HG03575 (cell line): Measurements from ENCODE around the gene B3GAT1.
"Not testable (repeated sequence)": the region's sequence is repeated elsewhere in the genome, so short reads cannot be mapped to it uniquely, and the experiment has no call there.

ENCODE experiments used
- ATAC-seq: cut with Tn5 transposase; IDR thresholded peaks from one replicate; pipeline ENCODE4 v1.9.1; 2021; ENCODE audit not compliant: unreplicated experiment, insufficient number of reproducible peaks, low FRiP score; ENCODE audit errors: extremely low read depth

B3GAT1 gene, protein sequence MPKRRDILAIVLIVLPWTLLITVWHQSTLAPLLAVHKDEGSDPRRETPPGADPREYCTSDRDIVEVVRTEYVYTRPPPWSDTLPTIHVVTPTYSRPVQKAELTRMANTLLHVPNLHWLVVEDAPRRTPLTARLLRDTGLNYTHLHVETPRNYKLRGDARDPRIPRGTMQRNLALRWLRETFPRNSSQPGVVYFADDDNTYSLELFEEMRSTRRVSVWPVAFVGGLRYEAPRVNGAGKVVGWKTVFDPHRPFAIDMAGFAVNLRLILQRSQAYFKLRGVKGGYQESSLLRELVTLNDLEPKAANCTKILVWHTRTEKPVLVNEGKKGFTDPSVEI

DNA sequence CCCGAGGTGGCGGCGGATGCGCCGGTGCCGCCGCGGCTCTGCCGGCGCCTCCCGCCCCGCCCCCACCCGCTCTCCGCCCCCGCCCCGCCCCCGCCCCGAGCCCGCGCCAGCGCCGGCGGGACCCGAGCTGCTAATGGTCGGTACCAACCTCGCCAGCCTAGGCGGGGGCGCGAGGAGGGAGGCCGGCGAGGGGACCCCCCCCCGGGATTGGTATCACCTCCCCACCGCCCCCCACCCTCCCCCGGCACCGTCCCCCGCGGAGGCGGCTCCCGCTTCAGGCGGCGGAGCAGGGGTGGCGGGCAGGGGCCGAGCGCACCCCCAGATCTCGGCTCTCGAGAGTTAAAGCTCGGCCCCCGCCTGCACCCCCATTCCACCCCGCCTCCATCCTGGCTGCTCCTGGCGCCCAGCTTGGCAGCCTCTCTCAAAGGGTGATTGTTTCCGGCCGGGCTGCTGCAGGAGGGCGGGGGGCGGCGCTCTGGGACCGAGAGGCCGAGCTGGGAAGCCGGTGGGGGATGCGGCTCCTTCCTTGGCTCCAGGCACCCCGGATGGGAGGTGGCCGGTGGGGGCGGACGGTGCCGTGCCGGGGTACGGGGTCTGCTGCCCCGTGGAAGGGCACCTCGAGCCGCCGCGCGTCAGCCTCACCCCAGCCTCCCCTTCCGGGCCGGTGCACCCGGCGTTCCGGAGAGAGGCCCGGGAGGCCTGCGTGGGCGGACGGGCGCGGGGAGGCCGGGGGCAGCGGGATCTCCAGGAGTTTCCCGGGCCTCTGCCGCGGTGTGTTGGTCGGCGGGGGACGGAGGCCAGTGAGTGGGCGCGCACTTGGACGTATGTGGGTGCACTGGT, at the start of gene B3GAT1:
Gene B3GAT1, minus strand, starts transcription at position 40 of the 840 bp plus-strand sequence. CDS start 24,583 bp downstream, outside the sequence.
- no peak for ATAC-seq

- ATAC-seq, result no peak
These were observed 49.6 kb upstream of the B3GAT1 start for GRCh38 chr11:134461621-134462020.

DNA sequence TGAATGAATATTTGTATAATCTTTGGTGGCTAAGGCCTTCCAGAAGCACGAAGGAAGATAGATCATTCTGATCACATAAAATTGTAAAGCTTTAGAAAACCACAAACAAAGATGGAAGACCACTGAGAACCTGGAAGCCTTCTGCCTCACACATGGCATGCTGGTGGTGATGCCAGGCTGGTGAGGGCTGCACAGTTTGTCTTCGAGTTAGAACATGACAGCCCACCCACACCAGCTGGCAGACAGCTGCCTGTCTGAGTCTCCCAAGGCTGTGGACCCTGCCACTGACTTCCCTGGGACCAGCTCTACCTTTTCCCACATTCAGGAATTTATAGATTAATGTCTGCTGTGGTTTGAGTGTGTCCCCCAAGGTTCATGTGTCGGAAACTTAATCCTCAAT, 48.8 kb upstream of the B3GAT1 start:
- no peak for ATAC-seq

- no peak for ATAC-seq
These were observed 48.1 kb upstream of the B3GAT1 start for GRCh38 chr11:134460062-134460561.

DNA sequence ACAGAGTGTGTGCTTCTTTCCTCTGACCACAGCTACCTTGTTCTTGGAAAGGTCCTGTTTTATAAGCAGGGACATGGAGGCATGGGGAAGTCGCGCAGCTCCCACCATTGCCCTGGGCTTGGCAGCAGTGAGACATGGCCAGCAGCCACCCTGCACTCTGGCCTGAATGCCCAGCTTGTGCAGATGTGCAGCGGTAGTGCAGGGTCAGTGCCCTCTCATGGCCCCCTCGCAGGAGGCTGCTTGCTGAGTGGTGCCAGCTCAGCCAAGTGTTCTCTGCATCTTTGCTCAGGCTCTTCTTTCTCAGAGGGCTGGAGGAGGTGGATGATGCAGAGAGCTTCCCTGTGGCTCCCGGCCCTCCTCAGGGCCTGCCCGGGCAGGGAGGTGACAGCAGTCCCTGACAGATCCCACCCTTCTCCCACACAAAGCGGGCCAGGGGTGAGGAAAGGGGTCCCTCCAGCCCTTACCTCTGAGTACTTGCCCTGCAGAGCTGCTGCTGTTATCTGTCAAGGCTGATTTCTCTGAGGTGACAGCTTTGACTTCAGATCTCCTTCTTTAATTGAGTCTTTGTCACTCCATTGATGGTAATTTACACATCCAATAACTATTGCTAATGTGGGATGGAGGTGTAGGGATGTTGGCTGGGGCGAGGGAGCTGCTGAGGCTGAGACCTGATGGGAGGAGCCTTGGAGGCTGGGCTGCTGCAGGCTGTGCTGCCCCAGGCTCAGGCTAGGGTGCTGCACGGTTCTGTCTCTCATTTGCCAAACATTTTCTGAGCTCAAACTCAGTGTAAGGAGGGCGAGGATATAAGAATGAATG, 47.4 kb upstream of the B3GAT1 start:
- ATAC-seq, result no peak

DNA sequence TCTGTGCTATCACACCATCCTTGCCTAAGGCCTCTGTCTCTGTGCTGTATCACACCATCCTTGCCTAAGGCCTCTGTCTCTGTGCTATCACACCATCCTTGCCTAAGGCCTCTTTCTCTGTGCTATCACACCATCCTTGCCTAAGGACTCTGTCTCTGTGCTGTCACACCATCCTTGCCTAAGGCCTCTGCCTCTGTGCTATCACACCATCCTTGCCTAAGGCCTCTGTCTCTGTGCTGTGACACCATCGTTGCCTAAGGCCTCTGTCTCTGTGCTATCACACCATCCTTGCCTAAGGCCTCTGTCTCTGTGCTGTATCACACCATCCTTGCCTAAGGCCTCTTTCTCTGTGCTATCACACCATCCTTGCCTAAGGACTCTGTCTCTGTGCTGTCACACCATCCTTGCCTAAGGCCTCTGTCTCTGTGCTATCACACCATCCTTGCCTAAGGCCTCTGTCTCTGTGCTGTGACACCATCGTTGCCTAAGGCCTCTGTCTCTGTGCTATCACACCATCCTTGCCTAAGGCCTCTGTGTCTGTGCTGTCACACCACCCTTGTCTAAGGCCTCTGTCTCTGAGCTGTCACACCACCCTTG, 45.5 kb upstream of the B3GAT1 start:
- not testable (repeated sequence) for ATAC-seq

DNA sequence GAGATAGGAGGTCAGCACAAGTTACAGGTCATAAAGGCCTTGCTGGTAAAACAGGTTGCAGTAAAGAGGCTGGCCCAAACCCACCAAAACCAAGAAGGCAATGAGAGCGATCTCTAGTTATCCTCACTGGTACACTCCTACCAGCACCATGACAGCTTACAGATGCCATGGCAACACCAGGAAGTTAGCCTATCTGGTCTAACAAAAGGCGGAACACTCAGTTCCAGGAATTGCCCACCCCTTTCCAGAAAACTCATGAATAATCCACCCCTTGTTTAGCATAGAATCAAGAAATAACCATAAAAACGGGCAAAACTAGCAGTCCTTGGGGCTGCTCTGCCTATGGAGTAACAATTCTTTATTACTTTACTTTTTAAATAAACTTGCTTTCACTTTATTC, 43.5 kb upstream of the B3GAT1 start:
- no peak for ATAC-seq

DNA sequence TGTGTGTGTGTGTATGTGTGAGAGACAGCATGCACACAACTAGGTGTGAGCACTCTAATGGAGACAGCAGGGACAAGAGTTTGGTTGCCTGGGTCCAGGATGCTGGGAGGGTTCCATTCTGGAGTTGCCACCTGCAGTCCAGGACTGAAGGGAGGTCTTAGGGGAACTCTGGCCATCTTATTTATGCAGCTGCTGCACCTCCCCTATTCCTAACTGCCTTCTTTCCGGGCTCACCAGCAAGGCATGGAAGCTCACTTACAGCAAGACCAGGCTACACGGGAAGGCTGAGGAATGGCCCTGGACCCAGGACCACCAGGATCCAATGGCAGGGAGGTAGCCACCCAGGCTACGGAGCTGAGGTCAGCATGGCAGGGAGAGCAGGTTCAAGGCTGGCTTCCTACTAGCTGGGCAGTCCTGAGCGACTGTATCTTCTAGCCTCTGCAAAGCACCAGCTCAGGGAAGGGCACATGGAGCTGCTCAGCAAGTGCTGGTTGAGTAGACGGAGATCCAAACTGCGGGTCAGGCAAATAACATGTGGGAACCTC, 42.2 kb upstream of the B3GAT1 start:
- no peak for ATAC-seq

DNA sequence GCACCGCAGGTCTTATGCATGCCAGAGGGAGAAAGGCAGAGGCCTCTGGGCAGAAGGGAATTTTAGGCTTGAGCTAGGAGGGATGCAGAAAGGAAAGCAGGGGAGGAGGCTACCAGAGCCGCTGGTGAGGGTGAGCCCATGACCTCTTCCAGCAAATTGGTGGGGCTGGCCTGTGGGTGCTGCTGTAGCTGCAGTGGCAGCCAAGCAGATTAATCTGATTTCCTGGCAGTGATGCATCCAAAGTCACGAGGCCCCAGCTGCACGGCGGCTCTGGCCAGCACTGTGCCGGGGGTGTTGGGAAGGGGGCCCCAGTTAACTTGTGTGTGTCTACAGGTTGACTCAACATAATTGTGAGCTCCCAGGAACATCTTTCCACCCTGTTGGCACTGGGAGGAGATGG, 41.4 kb upstream of the B3GAT1 start:
- no peak for ATAC-seq

GRCh38 chr11:134452838-134453155, 40.8 kb upstream of the B3GAT1 start:
- ATAC-seq, result no peak

GRCh38 chr11:134452026-134452837, 40.2 kb upstream of the B3GAT1 start:
- no peak for ATAC-seq

GRCh38 chr11:134450186-134450585, 38.1 kb upstream of the B3GAT1 start:
- no peak for ATAC-seq

DNA sequence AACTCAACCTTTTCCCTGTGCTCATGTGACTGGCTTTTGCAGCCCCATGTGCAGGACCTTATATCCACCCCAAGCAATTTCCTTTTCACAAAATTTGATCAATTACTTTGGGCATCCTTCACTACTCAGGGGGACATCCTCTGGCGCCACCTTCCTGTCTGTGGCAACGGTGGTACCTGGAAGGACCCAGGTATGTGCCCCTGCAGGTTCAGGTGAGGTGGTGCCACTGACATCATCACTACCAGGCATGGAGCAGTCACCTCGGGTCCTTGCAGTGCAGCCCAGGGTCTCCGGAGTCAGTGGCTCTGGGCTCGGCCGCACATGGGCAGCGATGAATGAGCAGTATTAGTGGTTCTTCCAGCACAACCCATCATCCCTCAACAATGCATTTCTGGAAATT, 37.7 kb upstream of the B3GAT1 start:
- no peak for ATAC-seq

DNA sequence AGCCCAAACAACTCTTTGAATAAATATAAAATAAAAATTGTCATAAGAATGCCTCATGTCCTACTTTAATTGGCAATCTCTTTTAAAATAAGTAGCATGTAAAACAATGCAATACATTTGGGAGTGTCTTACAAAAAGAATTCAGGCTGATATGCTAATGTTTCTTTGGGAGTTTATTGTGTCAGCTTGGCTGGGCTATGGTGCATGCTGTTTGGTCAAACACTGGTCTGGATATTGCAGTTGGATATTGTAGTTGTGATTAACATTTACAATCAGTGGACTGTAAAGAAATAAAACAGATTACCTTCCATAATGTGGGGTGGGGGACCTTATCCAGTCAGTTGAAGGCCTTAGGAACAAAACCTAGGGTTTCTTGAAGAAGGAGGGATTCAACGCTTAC, 37.0 kb upstream of the B3GAT1 start:
- no peak for ATAC-seq

DNA sequence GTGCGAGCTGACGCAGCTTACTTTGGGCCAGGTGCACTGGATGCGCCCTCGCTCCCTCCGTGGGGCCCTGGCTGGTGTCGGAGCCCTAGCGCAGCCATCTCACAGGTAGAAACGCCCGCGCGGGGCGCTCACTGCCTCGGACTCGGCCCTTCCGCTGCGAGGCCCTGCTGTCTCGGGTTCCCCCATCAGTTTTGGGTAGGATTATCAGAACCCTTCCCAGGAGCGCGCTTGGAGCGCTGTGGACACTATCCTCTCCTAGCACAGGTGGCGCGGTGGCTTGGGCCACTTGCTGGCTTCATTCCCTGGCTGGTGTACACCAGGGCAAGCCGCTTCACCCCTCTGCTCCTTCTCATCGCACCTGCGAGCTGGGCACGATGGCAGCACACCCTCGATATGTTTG, 35.7 kb upstream of the B3GAT1 start:
- no peak for ATAC-seq

DNA sequence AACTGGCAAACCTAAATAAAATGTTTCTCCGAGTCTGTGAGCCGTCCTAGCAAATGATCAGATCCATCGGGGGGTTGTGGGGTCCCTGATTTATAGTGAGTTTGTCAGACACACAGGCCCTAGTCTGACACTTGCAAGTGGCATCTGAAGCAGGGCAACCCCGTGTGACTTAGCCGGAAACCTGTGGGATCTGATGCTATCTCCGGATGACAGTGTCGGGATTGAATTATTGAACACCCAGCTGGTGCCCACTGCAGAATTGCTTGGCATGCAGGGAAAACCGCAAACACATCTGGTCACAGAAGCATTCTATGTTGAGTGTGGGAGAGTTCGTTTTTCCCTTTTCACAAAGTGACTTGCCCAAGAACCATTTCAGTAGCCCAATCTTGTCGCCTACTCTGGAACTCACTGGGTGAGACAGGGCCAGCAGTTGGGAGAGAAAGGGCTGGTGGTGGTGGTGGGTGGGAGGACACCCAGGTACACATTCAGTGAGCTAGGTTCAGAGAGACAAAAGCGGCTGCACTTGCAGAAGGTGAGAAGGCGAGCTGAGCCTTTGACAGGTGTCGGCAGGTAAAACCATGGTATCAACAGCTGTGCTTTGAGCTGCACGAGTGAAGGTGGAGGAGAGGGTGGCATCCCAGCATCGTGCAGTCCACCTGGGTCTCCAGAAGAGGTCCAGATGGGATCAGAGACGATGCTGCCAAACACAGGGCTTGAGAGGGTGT, 33.7 kb upstream of the B3GAT1 start:
- ATAC-seq, result no peak
